PC-9 (cell line): Measurements from ENCODE around the gene MYO15B. TPM values are rescaled to one million over a fixed set of nuclear protein-coding genes. Genes with fewer than 3 reads are reported as not detected.

ENCODE experiments used
- BruUV-seq: library from RNA; stranded (reverse); fragments of 400-500 nt; replicated peaks from 2 replicates; lab custom pipeline; 2021; lab: Mats Ljungman, UMichigan
- CTCF ChIA-PET: fragments of 300-600 bp; sonication (Branson Sonifier 250); formaldehyde crosslinking; loops from one replicate; lab custom pipeline; 2022; ENCODE audit warnings: antibody characterized with exemption; lab: Charles Lee
- POLR2A ChIA-PET: fragments of 300-600 bp; sonication (Branson Sonifier 250); formaldehyde crosslinking; loops from one replicate; lab custom pipeline; 2022; ENCODE audit warnings: antibody characterized with exemption; ENCODE audit not compliant: unreplicated experiment; lab: Charles Lee
- DNase-seq, 2 experiments: peaks; one replicate each; pipeline versions ENCODE4 v3.0.0 to v3.0.0-alpha.2; 2015 to 2022; ENCODE audit warnings: mixed read lengths in 1 of 2
- H2AFZ ChIP-seq: fragments of 200-600 bp; sonication (generic); 2 replicates; pipeline ENCODE4 v1.8.1; 2017; ENCODE audit warnings: antibody characterized with exemption
- H3F3A ChIP-seq: fragments of 200-600 bp; sonication (generic); 2 replicates; pipeline ENCODE4 v1.8.1; 2017; ENCODE audit warnings: antibody characterized with exemption, mild to moderate bottlenecking, low read depth; ENCODE audit not compliant: insufficient read depth
- H3K27ac ChIP-seq: fragments of 200-600 bp; sonication (generic); 2 replicates; pipeline ENCODE4 v1.6.1; 2016; ENCODE audit warnings: mixed run types
- H3K27me3 ChIP-seq: fragments of 200-600 bp; sonication (generic); 2 replicates; pipeline ENCODE4 v1.6.1; 2016; ENCODE audit warnings: low read depth, mixed run types; ENCODE audit not compliant: insufficient read depth
- H3K36me3 ChIP-seq: fragments of 200-600 bp; sonication (generic); 2 replicates; pipeline ENCODE4 v1.6.1; 2016; ENCODE audit warnings: low read depth, mixed run types
- H3K4me1 ChIP-seq: fragments of 200-600 bp; sonication (generic); replicated peaks from 2 replicates; pipeline ENCODE4 v1.6.1; 2016; ENCODE audit warnings: mixed run types; ENCODE audit not compliant: insufficient read depth
- H3K4me2 ChIP-seq: fragments of 200-600 bp; sonication (generic); 2 replicates; pipeline ENCODE4 v1.6.1; 2017; ENCODE audit warnings: mixed run types
- H3K4me3 ChIP-seq: fragments of 200-600 bp; sonication (generic); 2 replicates; pipeline ENCODE4 v1.6.1; 2016; ENCODE audit warnings: mixed run types
- H3K79me2 ChIP-seq: fragments of 200-600 bp; sonication (generic); 2 replicates; pipeline ENCODE4 v1.6.1; 2017; ENCODE audit warnings: low read depth, mixed run types
- H3K9me2 ChIP-seq: fragments of 200-600 bp; sonication (generic); 2 replicates; pipeline ENCODE4 v1.8.1; 2017; ENCODE audit warnings: mild to moderate bottlenecking; ENCODE audit not compliant: insufficient read depth
- H3K9me3 ChIP-seq: fragments of 200-600 bp; sonication (generic); 2 replicates; pipeline ENCODE4 v1.8.1; 2016; ENCODE audit warnings: low read depth; ENCODE audit not compliant: insufficient read depth
- H4K20me1 ChIP-seq: fragments of 200-600 bp; sonication (generic); 2 replicates; pipeline ENCODE4 v1.8.1; 2017; ENCODE audit not compliant: insufficient read depth
- CTCF ChIP-seq: fragments of 200-600 bp; sonication (generic); conservative IDR thresholded peaks from 2 replicates; pipeline ENCODE4 v1.6.1; 2017; ENCODE audit warnings: mixed run types, antibody characterized with exemption, mild to moderate bottlenecking, moderate library complexity
- EZH2 ChIP-seq: fragments of 200-600 bp; sonication (generic); IDR thresholded peaks from 2 replicates; pipeline ENCODE4 v1.8.0; 2017; ENCODE audit warnings: antibody characterized with exemption, low read depth
- intact Hi-C: fragments of 100-400 bp; cut with micrococcal nuclease; formaldehyde crosslinking; loops from one replicate; pipeline ENCODE4 v1.10.0; 2022; ENCODE audit not compliant: unreplicated experiment
- total RNA-seq: library from RNA; stranded (reverse); gene quantifications from 2 replicates; pipeline ENCODE4 v1.2.3, GENCODE V29; 2021

MYO15B gene
- total RNA-seq, 1 experiment from 2014 or later: 53.5 TPM

- Histone ChIP-seq H3K4me3 (no peak overlapping the region), H3K27ac (no peak overlapping the region), H3K36me3 (no peaks in the 10 kb centered on the region), H3K9me2 (no peaks in the 10 kb centered on the region), H2AFZ (no peak overlapping the region), H4K20me1 (peaks cover 3% of the 10 kb centered on the region; the same call in 1 of the 2 replicates), H3K27me3 (no peaks in the 10 kb centered on the region), H3K9me3 (no peaks in the 10 kb centered on the region), H3K4me1 (no peaks in the 10 kb centered on the region), H3K79me2 (no peaks in the 10 kb centered on the region), H3K4me2 (no peak overlapping the region), H3F3A (no peaks in the 10 kb centered on the region)
- BruUV-seq: no TSS peak
- ChIA-PET POLR2A (no interaction called here), CTCF (no interaction called here)
- DNase-seq: no peak
- TF ChIP-seq EZH2 (no peak), CTCF (no peak)
- intact Hi-C loops: no loop called here
Observed at GRCh38 chr17:75617675-75618074, 30.1 kb downstream of the MYO15B start.

GRCh38 chr17:75619506-75620431 lies 32.2 kb downstream of the MYO15B start:
- intact Hi-C loops: no loop called here
- H3K36me3 ChIP-seq: no peaks in the 10 kb centered on the region
- no peaks in the 10 kb centered on the region for H3K9me3 ChIP-seq
- ChIA-PET CTCF (interaction anchor here (0.6 to 2.0 kb wide), 3 partner anchors 14 to 156 kb away, joined by 3 to 19 read pairs (median 13); partner anchors contain the start of gene SMIM5), POLR2A (interaction anchor here (0.5 to 0.6 kb wide), 2 partner anchors 226 to 345 kb away, joined by 5 read pairs; no protein-coding TSS in a partner anchor)
- no peaks in the 10 kb centered on the region for H3K4me1 ChIP-seq
- no peaks in the 10 kb centered on the region for H3K79me2 ChIP-seq
- no peak overlapping the region for H3K4me2 ChIP-seq
- no peaks in the 10 kb centered on the region for H3K27me3 ChIP-seq
- TF ChIP-seq EZH2: no peak
- peak; percentile 70 for TF ChIP-seq CTCF
- no peak for DNase-seq
- no peak overlapping the region for H3K27ac ChIP-seq
- H4K20me1 ChIP-seq: peaks cover 3% of the 10 kb centered on the region; the same call in 1 of the 2 replicates
- BruUV-seq: no TSS peak
- H2AFZ ChIP-seq: no peak overlapping the region
- no peak overlapping the region for H3K4me3 ChIP-seq
- no peaks in the 10 kb centered on the region for H3F3A ChIP-seq
- no peaks in the 10 kb centered on the region for H3K9me2 ChIP-seq

- intact Hi-C loops: no loop called here
- Histone ChIP-seq H2AFZ (no peak overlapping the region), H3K9me2 (no peaks in the 10 kb centered on the region), H4K20me1 (peaks cover 3% of the 10 kb centered on the region; the same call in 1 of the 2 replicates), H3K9me3 (no peaks in the 10 kb centered on the region), H3K79me2 (no peaks in the 10 kb centered on the region), H3K4me3 (no peak overlapping the region), H3K4me1 (no peaks in the 10 kb centered on the region), H3F3A (no peaks in the 10 kb centered on the region), H3K4me2 (no peak overlapping the region), H3K27me3 (no peaks in the 10 kb centered on the region), H3K36me3 (no peaks in the 10 kb centered on the region), H3K27ac (no peak overlapping the region)
- TF ChIP-seq EZH2 (no peak), CTCF (no peak)
- no peak for DNase-seq
- no TSS peak for BruUV-seq
- ChIA-PET POLR2A (no interaction called here), CTCF (interaction anchor here (2.0 kb wide), 1 partner anchor 12 kb away, joined by 13 read pairs; the partner anchor contains the start of gene SMIM5)
Observed at GRCh38 chr17:75621489-75621888, 33.9 kb downstream of the MYO15B start.
